NCI-H510A treated with DMSO at 0.1 percent for 48 hours (cell line): Measurements from ENCODE around the gene SEMA3F.

ENCODE experiments used
- DNase-seq: peaks from one replicate; lab custom pipeline; 2025; lab: John Stamatoyannopoulos, UW

SEMA3F gene

GRCh38 chr3:50170689-50171088 is 15.6 kb downstream of the SEMA3F start:
- DNase-seq = no peak

GRCh38 chr3:50171540-50172301 is 16.6 kb downstream of the SEMA3F start:
- no peak for DNase-seq

- DNase-seq = no peak
These were observed 17.6 kb downstream of the SEMA3F start for GRCh38 chr3:50172626-50173220.

- DNase-seq = no peak
These were observed 18.8 kb downstream of the SEMA3F start for GRCh38 chr3:50173685-50174516.

GRCh38 chr3:50174517-50174895 is 19.4 kb downstream of the SEMA3F start:
- DNase-seq = no peak

GRCh38 chr3:50174947-50175524 is 19.9 kb downstream of the SEMA3F start:
- no peak for DNase-seq

- DNase-seq = no peak
These were observed 22.2 kb downstream of the SEMA3F start for GRCh38 chr3:50177346-50177745.

- DNase-seq = no peak
These were observed 24.6 kb downstream of the SEMA3F start for GRCh38 chr3:50179710-50180109.

- no peak for DNase-seq
These were observed 26.9 kb downstream of the SEMA3F start for GRCh38 chr3:50181985-50182384.

GRCh38 chr3:50182533-50183099 is 27.5 kb downstream of the SEMA3F start:
- DNase-seq = no peak

GRCh38 chr3:50183755-50184154 is 28.6 kb downstream of the SEMA3F start:
- DNase-seq = no peak

GRCh38 chr3:50184242-50184978 is 29.3 kb downstream of the SEMA3F start:
- no peak for DNase-seq

GRCh38 chr3:50185230-50185629 is 30.1 kb downstream of the SEMA3F start:
- no peak for DNase-seq

- no peak for DNase-seq
These were observed 31.0 kb downstream of the SEMA3F start for GRCh38 chr3:50186096-50186495.

GRCh38 chr3:50187750-50188149 is 32.6 kb downstream of the SEMA3F start:
- no peak for DNase-seq

GRCh38 chr3:50189274-50189673 is 34.1 kb downstream of the SEMA3F start:
- DNase-seq = peak; percentile 30

- no peak for DNase-seq
These were observed 34.9 kb downstream of the SEMA3F start for GRCh38 chr3:50189989-50190388.

- no peak for DNase-seq
These were observed 36.0 kb downstream of the SEMA3F start, which contains the start of gene GNAT1 for GRCh38 chr3:50190936-50191660. Gene GNAT1 (plus strand): TSS chr3:50191610. CDS start chr3:50191726, 116 bp downstream.

- no peak for DNase-seq
These were observed 37.0 kb downstream of the SEMA3F start for GRCh38 chr3:50192124-50192523.

GRCh38 chr3:50192689-50193141 is 37.6 kb downstream of the SEMA3F start:
- peak; percentile 23 for DNase-seq

GRCh38 chr3:50193286-50193685 is 38.2 kb downstream of the SEMA3F start:
- no peak for DNase-seq
